GM19438 (cell line): ENCODE results near the gene RIMOC1.
"Not testable (repeated sequence)": the region's sequence is repeated elsewhere in the genome, so short reads cannot be mapped to it uniquely, and the experiment has no call there.

Experiments used
- ATAC-seq: cut with Tn5 transposase; IDR thresholded peaks from one replicate; pipeline ENCODE4 v1.9.1; 2021; ENCODE audit warnings: low read depth; ENCODE audit not compliant: unreplicated experiment

Gene RIMOC1

GRCh38 chr5:41885286-41885685 lies 18.9 kb upstream of the RIMOC1 start:
- ATAC-seq = no peak

- no peak for ATAC-seq
These were observed 13.0 kb upstream of the RIMOC1 start for GRCh38 chr5:41891066-41891707.

GRCh38 chr5:41892031-41892430 lies 12.1 kb upstream of the RIMOC1 start:
- no peak for ATAC-seq

- ATAC-seq = peak; percentile 60
These were observed 10.9 kb upstream of the RIMOC1 start for GRCh38 chr5:41893074-41893851.

GRCh38 chr5:41896230-41896629 lies 7.9 kb upstream of the RIMOC1 start:
- no peak for ATAC-seq

GRCh38 chr5:41903382-41903891 lies 707 bp upstream of the RIMOC1 start:
- ATAC-seq = no peak

GRCh38 chr5:41906151-41906550 lies 2.0 kb downstream of the RIMOC1 start:
- ATAC-seq = no peak

GRCh38 chr5:41908374-41909079 lies 4.4 kb downstream of the RIMOC1 start:
- ATAC-seq = no peak

GRCh38 chr5:41918105-41918504 lies 14.0 kb downstream of the RIMOC1 start:
- ATAC-seq = peak; percentile 65

- ATAC-seq = no peak
These were observed 17.0 kb downstream of the RIMOC1 start for GRCh38 chr5:41921166-41921565.

- no peak for ATAC-seq
These were observed 17.7 kb downstream of the RIMOC1 start for GRCh38 chr5:41921874-41922273.

- ATAC-seq = no peak
These were observed 20.4 kb downstream of the RIMOC1 start for GRCh38 chr5:41924526-41924871.

GRCh38 chr5:41924872-41925554 lies 20.9 kb downstream of the RIMOC1 start, which contains the start of gene FBXO4:
FBXO4 (plus strand) TSS chr5:41925281; CDS start chr5:41925310, 29 bp downstream.
- peak; percentile 91 for ATAC-seq

GRCh38 chr5:41925555-41925951 lies 21.4 kb downstream of the RIMOC1 start:
- peak; percentile 24 for ATAC-seq

GRCh38 chr5:41927604-41928003 lies 23.5 kb downstream of the RIMOC1 start:
- no peak for ATAC-seq

GRCh38 chr5:41929035-41929434 lies 24.9 kb downstream of the RIMOC1 start:
- ATAC-seq = no peak

- no peak for ATAC-seq
These were observed 28.6 kb downstream of the RIMOC1 start for GRCh38 chr5:41932770-41933169.

- no peak for ATAC-seq
These were observed 31.4 kb downstream of the RIMOC1 start for GRCh38 chr5:41935544-41935943.

- ATAC-seq = no peak
These were observed 36.5 kb downstream of the RIMOC1 start for GRCh38 chr5:41940641-41941040.

- ATAC-seq = not testable (repeated sequence)
These were observed 41.3 kb downstream of the RIMOC1 start for GRCh38 chr5:41945332-41945955.
